ENCODE results near the gene CLEC4M.
"Not testable (repeated sequence)": the region's sequence is repeated elsewhere in the genome, so short reads cannot be mapped to it uniquely, and the experiment has no call there.

The CLEC4M gene

GRCh38 chr19:7808108-7808507, 45.1 kb downstream of the CLEC4M start:
- no peak for DNase-seq (ENCODE audit: low read depth)

GRCh38 chr19:7811989-7812388, 48.9 kb downstream of the CLEC4M start:
- no peak for DNase-seq (ENCODE audit: low read depth)

DNA sequence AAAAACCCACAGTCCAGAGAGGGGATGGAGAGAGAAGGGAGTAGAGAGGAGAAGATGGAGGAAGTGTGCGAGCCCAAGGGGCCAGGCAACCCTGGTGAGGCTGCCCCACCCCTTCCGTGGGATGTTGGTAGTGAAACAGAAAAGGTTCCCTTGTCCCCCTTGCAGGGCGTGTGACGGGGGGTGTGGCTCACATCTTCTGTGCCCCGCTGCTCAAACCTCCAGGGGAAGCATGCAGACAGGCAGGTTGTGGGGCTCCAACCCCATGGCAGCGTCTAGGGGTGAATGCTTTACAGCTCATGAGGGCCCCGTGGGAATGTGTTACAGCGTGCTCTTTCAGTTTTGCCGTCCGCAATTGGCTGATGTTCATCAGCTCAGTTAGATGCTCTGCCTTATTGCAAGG, 52.3 kb downstream of the CLEC4M start:
- no peak for DNase-seq (ENCODE audit: low read depth)

DNA sequence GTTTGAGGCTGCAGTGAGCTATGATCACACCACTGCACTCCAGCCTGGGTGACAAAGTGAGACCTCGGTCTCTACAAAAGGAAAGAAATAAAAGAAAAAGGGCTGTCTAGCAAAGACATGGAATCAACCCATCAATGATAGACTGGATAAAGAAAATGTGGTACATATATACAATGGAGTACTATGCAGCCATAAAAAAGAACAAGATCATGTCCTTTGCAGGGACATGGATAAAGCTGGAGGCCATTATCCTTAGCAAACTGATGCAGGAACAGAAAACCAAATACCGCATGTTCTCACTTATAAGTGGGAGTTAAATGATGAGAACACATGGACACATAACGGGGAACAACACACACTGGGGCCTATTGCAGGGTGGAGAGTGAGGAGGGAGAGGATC, 53.0 kb downstream of the CLEC4M start:
- not testable (repeated sequence) for DNase-seq (ENCODE audit: low read depth)

GRCh38 chr19:7817801-7818200, 54.8 kb downstream of the CLEC4M start:
- DNase-seq (ENCODE audit: low read depth) = no peak

GRCh38 chr19:7818806-7819205, 55.8 kb downstream of the CLEC4M start:
- no peak for DNase-seq (ENCODE audit: low read depth)

Measured in stimulated activated CD4-positive, alpha-beta T cell treated with anti-CD3 and anti-CD28 coated beads, Interleukin-2, amount 100 ng/mL, for 4 hours (primary cell).